OCI-LY3 (cell line): ENCODE measurements around the gene MAML2.
A peak's percentile ranks its signal among the peaks of the same experiment; 100 is the strongest.

ENCODE experiments used
- H2AFZ ChIP-seq: fragments of 200-600, 300-600 bp; shearing (Covaris generic); 2 replicates; pipeline ENCODE4 v1.6.0; 2014; ENCODE audit warnings: antibody characterized with exemption, low read depth, low read length
- H3K27ac ChIP-seq: fragments of 200-600, 300-600 bp; sonication (generic); 2 replicates; pipeline ENCODE4 v1.5.1; 2014; ENCODE audit warnings: mild to moderate bottlenecking, low read length, moderate library complexity, mixed read lengths
- H3K27me3 ChIP-seq: fragments of 200-600, 300-600 bp; sonication (generic); 2 replicates; pipeline ENCODE4 v1.6.1; 2014; ENCODE audit warnings: low read depth, low read length, mixed read lengths
- H3K36me3 ChIP-seq: fragments of 200-600, 300-600 bp; sonication (generic); replicated peaks from 2 replicates; pipeline ENCODE3; 2014; ENCODE audit warnings: low read depth, low read length, mixed read lengths
- H3K4me1 ChIP-seq: fragments of 300-600, 200-600 bp; sonication (generic); 2 replicates; pipeline ENCODE4 v1.6.1; 2014; ENCODE audit warnings: low read length, mixed read lengths
- H3K4me2 ChIP-seq: fragments of 200-600, 300-600 bp; sonication (generic); 2 replicates; pipeline ENCODE4 v1.6.1; 2014; ENCODE audit warnings: low read length, mixed read lengths
- H3K4me3 ChIP-seq: fragments of 300-600, 200-600 bp; sonication (generic); 2 replicates; pipeline ENCODE4 v1.5.1; 2014; ENCODE audit warnings: antibody characterized with exemption, mild to moderate bottlenecking, low read length, moderate library complexity
- H3K79me2 ChIP-seq: fragments of 300-600, 200-600 bp; shearing (Covaris generic); 2 replicates; pipeline ENCODE4 v1.6.1; 2014; ENCODE audit warnings: mild to moderate bottlenecking, low read length, mixed read lengths
- H3K9ac ChIP-seq: fragments of 300-600, 200-600 bp; shearing (Covaris generic); 2 replicates; pipeline ENCODE4 v1.6.0; 2014; ENCODE audit warnings: mild to moderate bottlenecking, low read length, moderate library complexity
- H3K9me3 ChIP-seq: fragments of 200-600, 300-600 bp; shearing (Covaris generic); 2 replicates; pipeline ENCODE4 v1.6.1; 2014; ENCODE audit warnings: low read length, mixed read lengths; ENCODE audit not compliant: insufficient read depth
- H4K20me1 ChIP-seq: fragments of 200-600, 300-600 bp; sonication (generic); 2 replicates; pipeline ENCODE4 v1.6.1; 2016; ENCODE audit warnings: low read length, mixed read lengths; ENCODE audit not compliant: insufficient read depth
- CTCF ChIP-seq: fragments of 200-600, 300-600 bp; sonication (generic); IDR thresholded peaks from 2 replicates; pipeline ENCODE4 v1.5.1; 2014; ENCODE audit warnings: antibody characterized with exemption, low read length, low read depth
- EZH2phosphoT487 ChIP-seq: fragments of 200-600 bp; shearing (Covaris generic); IDR thresholded peaks from 2 replicates; pipeline ENCODE4 v1.6.1; 2018; ENCODE audit warnings: antibody characterized with exemption, mixed run types, low read depth

The MAML2 gene

GRCh38 chr11:96197801-96198701 is 144.9 kb downstream of the MAML2 start:
- TF ChIP-seq EZH2phosphoT487 (no peak), CTCF (no peak)
- Histone ChIP-seq H3K79me2 (no peaks in the 10 kb centered on the region), H3K4me1 (peaks cover 55% of the 10 kb centered on the region), H4K20me1 (no peaks in the 10 kb centered on the region), H3K36me3 (no peaks in the 10 kb centered on the region), H3K27me3 (no peaks in the 10 kb centered on the region), H3K27ac (peak overlapping the region; percentile 53), H3K4me2 (peak overlapping the region; percentile 69), H3K9me3 (no peaks in the 10 kb centered on the region), H2AFZ (no peak overlapping the region), H3K9ac (no peak overlapping the region; the same call in 1 of the 2 replicates), H3K4me3 (peak overlapping the region; percentile 36)

- H3K36me3 ChIP-seq: no peaks in the 10 kb centered on the region
- H3K4me2 ChIP-seq: peak overlapping the region; percentile 69
- H3K27me3 ChIP-seq: no peaks in the 10 kb centered on the region
- H3K27ac ChIP-seq: no peak overlapping the region
- no peak overlapping the region for H3K4me3 ChIP-seq
- no peak overlapping the region for H3K9ac ChIP-seq
- H4K20me1 ChIP-seq: no peaks in the 10 kb centered on the region
- H3K4me1 ChIP-seq: peaks cover 53% of the 10 kb centered on the region
- H2AFZ ChIP-seq: no peak overlapping the region
- no peaks in the 10 kb centered on the region for H3K79me2 ChIP-seq
- TF ChIP-seq CTCF: no peak
- TF ChIP-seq EZH2phosphoT487: no peak
- no peaks in the 10 kb centered on the region for H3K9me3 ChIP-seq
Observed at GRCh38 chr11:96197103-96197502, 145.9 kb downstream of the MAML2 start.

GRCh38 chr11:96196181-96196662 is 146.8 kb downstream of the MAML2 start:
- Histone ChIP-seq H3K9ac (no peak overlapping the region), H3K4me1 (peaks cover 53% of the 10 kb centered on the region), H3K4me3 (no peak overlapping the region), H3K79me2 (no peaks in the 10 kb centered on the region), H3K36me3 (no peaks in the 10 kb centered on the region), H3K4me2 (no peak overlapping the region; the same call in 1 of the 2 replicates), H3K27me3 (no peaks in the 10 kb centered on the region), H3K27ac (no peak overlapping the region), H2AFZ (no peak overlapping the region), H3K9me3 (no peaks in the 10 kb centered on the region), H4K20me1 (no peaks in the 10 kb centered on the region)
- no peak for TF ChIP-seq CTCF

- Histone ChIP-seq H3K27me3 (no peaks in the 10 kb centered on the region), H4K20me1 (no peaks in the 10 kb centered on the region), H3K4me1 (peaks cover 55% of the 10 kb centered on the region), H3K27ac (no peak overlapping the region), H2AFZ (no peak overlapping the region), H3K9me3 (no peaks in the 10 kb centered on the region), H3K4me2 (no peak overlapping the region), H3K79me2 (no peaks in the 10 kb centered on the region), H3K4me3 (no peak overlapping the region), H3K36me3 (no peaks in the 10 kb centered on the region), H3K9ac (no peak overlapping the region)
- no peak for TF ChIP-seq CTCF
Observed at GRCh38 chr11:96195671-96196070, 147.3 kb downstream of the MAML2 start.
